SK-N-MC (cell line): ENCODE measurements around the gene MMP20.

Experiments
- DNase-seq: peaks from one replicate; pipeline ENCODE4 v3.0.0-alpha.2; 2011; ENCODE audit warnings: low read depth, low spot score
- H3K27ac ChIP-seq: fragments of 200-600 bp; sonication (generic); 2 replicates; pipeline ENCODE4 v1.5.1; 2016; ENCODE audit warnings: mixed run types
- H3K36me3 ChIP-seq: fragments of 200-600 bp; sonication (generic); 2 replicates; pipeline ENCODE4 v1.6.1; 2017; ENCODE audit warnings: antibody characterized with exemption, low read length, mixed read lengths; ENCODE audit not compliant: insufficient read depth
- H3K4me3 ChIP-seq: fragments of 200-600 bp; sonication (generic); 2 replicates; pipeline ENCODE4 v1.5.1; 2016
- H3K9ac ChIP-seq: fragments of 200-600 bp; sonication (generic); 2 replicates; pipeline ENCODE4 v1.8.0; 2017; ENCODE audit warnings: mixed run types, mixed read lengths; ENCODE audit not compliant: insufficient read length
- H3K9me3 ChIP-seq: fragments of 200-600 bp; sonication (generic); 2 replicates; pipeline ENCODE4 v1.6.1; 2017; ENCODE audit warnings: low read depth, mild to moderate bottlenecking, antibody characterized with exemption, low read length, moderate library complexity, mixed read lengths
- EZH2 ChIP-seq: fragments of 200-600 bp; sonication (generic); IDR thresholded peaks from one replicate; pipeline ENCODE4 v1.6.1; 2017; ENCODE audit warnings: antibody characterized with exemption
- FOXP2 ChIP-seq: optimal IDR thresholded peaks from 2 replicates; pipeline ENCODE3; 2011; ENCODE audit warnings: mild to moderate bottlenecking, moderate library complexity; ENCODE audit not compliant: insufficient read depth; ENCODE audit errors: extremely low read length, control extremely low read depth
- POLR2AphosphoS5 ChIP-seq: IDR thresholded peaks from 2 replicates; pipeline ENCODE4 v1.6.1; 2012; ENCODE audit warnings: mild to moderate bottlenecking, low read depth, low read length, borderline replicate concordance

Gene MMP20

DNA sequence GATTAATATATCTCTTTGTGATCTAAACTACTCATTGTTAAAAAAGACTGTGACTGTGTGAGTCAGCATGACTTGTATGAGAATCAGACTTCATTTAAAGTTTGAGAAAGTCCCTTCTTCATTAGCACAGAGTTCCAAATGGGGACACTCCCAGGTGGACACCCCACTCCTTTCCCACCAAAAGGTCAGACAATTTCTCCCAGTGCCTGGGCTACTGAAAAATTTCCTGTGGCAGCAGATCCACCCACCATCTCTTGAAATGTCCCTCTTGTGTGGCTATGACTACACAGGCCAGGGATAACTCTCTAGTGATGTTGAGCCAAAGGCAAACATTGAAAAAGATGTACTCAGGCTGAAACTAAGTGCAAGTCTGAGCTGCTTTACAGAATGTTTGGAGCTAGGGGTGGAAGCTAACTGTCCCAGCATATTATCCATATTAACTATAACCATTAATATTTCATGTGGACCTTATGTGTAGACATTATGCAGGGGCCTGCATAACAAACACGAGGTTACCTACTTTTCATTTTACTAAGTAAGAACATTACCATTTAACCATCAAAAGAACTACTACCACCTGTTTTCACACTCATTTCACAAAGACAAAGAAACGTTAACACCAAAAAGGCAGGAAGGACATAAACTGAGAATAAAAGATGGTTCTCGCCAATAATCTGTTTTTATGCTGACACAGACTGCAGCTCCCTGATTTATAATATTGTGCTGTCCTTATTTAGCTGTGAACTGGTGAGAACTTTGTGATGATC is 44.8 kb downstream of the MMP20 start:
- no peaks in the 10 kb centered on the region for H3K36me3 ChIP-seq
- H3K4me3 ChIP-seq: no peak overlapping the region
- no peaks in the 10 kb centered on the region for H3K9me3 ChIP-seq
- no peak overlapping the region for H3K9ac ChIP-seq
- no peak for DNase-seq
- TF ChIP-seq EZH2 (no peak), FOXP2 (no peak), POLR2AphosphoS5 (no peak)
- H3K27ac ChIP-seq: no peak overlapping the region

DNA sequence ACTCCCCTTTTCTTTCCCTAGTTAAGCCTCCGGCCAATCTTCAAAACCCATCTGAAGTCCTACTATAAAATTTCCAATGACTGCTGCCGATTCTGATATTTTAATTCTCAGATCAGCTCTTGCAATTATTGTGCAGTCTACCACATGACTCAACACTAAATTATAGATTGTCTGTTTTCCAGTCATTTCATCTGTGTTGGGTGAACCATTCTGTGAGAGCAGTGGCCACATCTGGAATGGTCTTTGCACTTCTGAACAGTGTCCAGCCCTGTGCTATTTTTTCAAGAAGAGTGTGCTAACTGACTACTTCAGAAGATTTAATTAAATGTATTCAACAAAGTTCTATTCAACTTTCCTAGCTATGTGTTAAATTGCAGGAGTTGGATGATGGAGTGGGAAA is 47.4 kb downstream of the MMP20 start:
- H3K4me3 ChIP-seq: no peak overlapping the region
- TF ChIP-seq EZH2: no peak
- no peaks in the 10 kb centered on the region for H3K36me3 ChIP-seq
- H3K9ac ChIP-seq: no peak overlapping the region
- H3K9me3 ChIP-seq: no peaks in the 10 kb centered on the region
- no peak overlapping the region for H3K27ac ChIP-seq
- no peak for DNase-seq

GRCh38 chr11:102577182-102577581 is 48.0 kb downstream of the MMP20 start:
- H3K4me3 ChIP-seq: no peak overlapping the region
- no peak for DNase-seq
- no peaks in the 10 kb centered on the region for H3K36me3 ChIP-seq
- no peak overlapping the region for H3K27ac ChIP-seq
- no peaks in the 10 kb centered on the region for H3K9me3 ChIP-seq
- TF ChIP-seq POLR2AphosphoS5: no peak
- no peak for TF ChIP-seq FOXP2
- no peak for TF ChIP-seq EZH2
- no peak overlapping the region for H3K9ac ChIP-seq

DNA sequence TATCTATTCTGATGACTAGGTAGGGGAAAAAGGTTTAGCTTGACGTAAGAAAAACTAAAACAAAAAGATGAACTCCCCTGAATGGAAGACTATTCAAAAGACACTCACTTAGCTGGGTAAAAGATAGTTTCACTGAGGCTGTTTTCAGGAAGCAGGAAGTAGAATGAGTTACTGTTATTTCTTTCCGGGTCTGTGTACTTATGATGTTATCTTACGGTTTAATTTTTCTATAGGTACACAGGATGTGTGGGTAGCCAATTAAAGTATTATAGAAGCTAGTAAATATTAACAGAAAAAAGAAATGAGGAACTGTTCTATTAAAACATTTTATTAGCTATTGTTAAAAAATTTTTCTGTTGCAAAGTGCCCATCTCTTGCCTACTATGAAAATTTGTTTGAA is 48.8 kb downstream of the MMP20 start:
- Histone ChIP-seq H3K9ac (no peak overlapping the region), H3K9me3 (no peaks in the 10 kb centered on the region), H3K36me3 (no peaks in the 10 kb centered on the region), H3K27ac (no peak overlapping the region), H3K4me3 (no peak overlapping the region)
- DNase-seq: no peak
- no peak for TF ChIP-seq POLR2AphosphoS5
- TF ChIP-seq EZH2: no peak
- TF ChIP-seq FOXP2: no peak

- Histone ChIP-seq H3K4me3 (no peak overlapping the region), H3K27ac (no peak overlapping the region), H3K36me3 (no peaks in the 10 kb centered on the region), H3K9me3 (no peaks in the 10 kb centered on the region), H3K9ac (no peak overlapping the region)
- DNase-seq: no peak
- no peak for TF ChIP-seq EZH2
- no peak for TF ChIP-seq POLR2AphosphoS5
- TF ChIP-seq FOXP2: no peak
Measured at GRCh38 chr11:102575012-102575411, 50.1 kb downstream of the MMP20 start.

- Histone ChIP-seq H3K36me3 (no peaks in the 10 kb centered on the region), H3K27ac (no peak overlapping the region), H3K4me3 (no peak overlapping the region), H3K9me3 (no peaks in the 10 kb centered on the region), H3K9ac (no peak overlapping the region)
- no peak for TF ChIP-seq EZH2
- no peak for TF ChIP-seq FOXP2
- TF ChIP-seq POLR2AphosphoS5: no peak
- DNase-seq: peak; percentile 50
Measured at GRCh38 chr11:102573851-102574250, 51.3 kb downstream of the MMP20 start.

DNA sequence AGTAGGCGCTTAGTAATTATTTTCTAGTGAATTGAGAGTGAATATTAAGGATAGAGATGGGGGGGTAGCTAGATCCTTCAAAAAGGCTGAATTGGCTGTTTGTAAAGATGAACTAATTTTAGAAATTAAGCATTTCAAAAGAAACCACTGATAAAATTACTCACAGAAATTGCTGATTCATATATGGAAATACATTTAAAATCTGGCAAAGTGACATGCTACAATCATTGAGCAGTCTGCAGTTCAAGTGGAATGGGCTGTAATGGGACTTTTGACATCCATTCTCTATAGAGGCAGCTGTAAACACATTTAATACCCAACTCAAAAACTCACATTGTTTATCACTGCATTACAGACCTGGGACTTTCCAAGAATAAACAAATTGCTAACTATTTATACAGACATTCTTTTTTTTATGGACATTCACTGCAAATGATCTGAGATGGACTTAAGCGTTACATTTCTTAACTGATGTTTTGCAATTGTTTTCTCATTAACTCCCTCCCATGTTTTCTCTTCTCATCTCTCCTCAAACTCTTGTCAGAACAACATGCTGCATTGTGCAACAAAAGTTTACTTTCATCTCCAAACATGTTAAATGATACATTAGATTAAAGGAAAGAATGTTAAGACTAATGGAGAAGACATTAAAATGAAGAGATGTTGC is 52.4 kb downstream of the MMP20 start:
- Histone ChIP-seq H3K9ac (no peak overlapping the region), H3K4me3 (no peak overlapping the region), H3K36me3 (no peaks in the 10 kb centered on the region), H3K27ac (no peak overlapping the region), H3K9me3 (no peaks in the 10 kb centered on the region)
- DNase-seq: no peak
- no peak for TF ChIP-seq EZH2
- TF ChIP-seq FOXP2: no peak
- no peak for TF ChIP-seq POLR2AphosphoS5

GRCh38 chr11:102568851-102569250 is 56.3 kb downstream of the MMP20 start:
- TF ChIP-seq EZH2 (no peak), FOXP2 (no peak), POLR2AphosphoS5 (no peak)
- Histone ChIP-seq H3K36me3 (no peaks in the 10 kb centered on the region), H3K27ac (no peak overlapping the region), H3K9me3 (no peaks in the 10 kb centered on the region), H3K9ac (no peak overlapping the region), H3K4me3 (no peak overlapping the region)
- DNase-seq: no peak

- Histone ChIP-seq H3K9me3 (no peaks in the 10 kb centered on the region), H3K27ac (no peak overlapping the region), H3K4me3 (no peak overlapping the region), H3K9ac (no peak overlapping the region), H3K36me3 (no peaks in the 10 kb centered on the region)
- DNase-seq: no peak
- TF ChIP-seq FOXP2: no peak
- no peak for TF ChIP-seq EZH2
- no peak for TF ChIP-seq POLR2AphosphoS5
Measured at GRCh38 chr11:102566112-102566511, 59.0 kb downstream of the MMP20 start.
